Parathyroid adenoma (tissue), 2 donors: Measurements from ENCODE around the gene COL4A3.
A peak's percentile ranks its signal among the peaks of the same experiment; 100 is the strongest.

Experiments
- H2AFZ ChIP-seq: fragments of 300-600 bp; sonication (generic); one replicate; pipeline ENCODE4 v1.7.0; 2017; ENCODE audit warnings: antibody characterized with exemption, mild to moderate bottlenecking
- H3K27ac ChIP-seq: fragments of 300-600 bp; sonication (generic); one replicate; pipeline ENCODE4 v1.7.0; 2017
- H3K27me3 ChIP-seq: fragments of 300-600 bp; sonication (generic); one replicate; pipeline ENCODE4 v1.7.0; 2017; ENCODE audit warnings: low read length; ENCODE audit not compliant: control insufficient read depth, insufficient read depth
- H3K36me3 ChIP-seq: fragments of 300-600 bp; sonication (generic); one replicate; pipeline ENCODE4 v1.7.0; 2017; ENCODE audit warnings: low read length; ENCODE audit not compliant: control insufficient read depth, insufficient read depth
- H3K4me1 ChIP-seq: fragments of 300-600 bp; sonication (generic); one replicate; pipeline ENCODE4 v1.7.0; 2017; ENCODE audit warnings: control low read depth
- H3K4me2 ChIP-seq: fragments of 300-600 bp; sonication (generic); one replicate; pipeline ENCODE4 v1.7.0; 2017; ENCODE audit warnings: low read length
- H3K4me3 ChIP-seq: fragments of 300-600 bp; sonication (generic); one replicate; pipeline ENCODE4 v1.7.0; 2017; ENCODE audit warnings: low read depth, low read length
- H3K79me2 ChIP-seq: fragments of 300-600 bp; sonication (generic); one replicate; pipeline ENCODE4 v1.7.0; 2017; ENCODE audit warnings: control low read depth
- H3K9ac ChIP-seq: fragments of 300-600 bp; sonication (generic); one replicate; pipeline ENCODE4 v1.7.0; 2017; ENCODE audit warnings: mild to moderate bottlenecking
- H3K9me3 ChIP-seq: fragments of 300-600 bp; sonication (generic); one replicate; pipeline ENCODE4 v1.7.0; 2017; ENCODE audit warnings: low read length; ENCODE audit not compliant: control insufficient read depth
- CTCF ChIP-seq: fragments of 300-600 bp; sonication (generic); IDR thresholded peaks from one replicate; pipeline ENCODE4 v1.7.0; 2017; ENCODE audit warnings: antibody characterized with exemption, mild to moderate bottlenecking
- donor health status: primary hyperparathyroidism.

Gene COL4A3

DNA sequence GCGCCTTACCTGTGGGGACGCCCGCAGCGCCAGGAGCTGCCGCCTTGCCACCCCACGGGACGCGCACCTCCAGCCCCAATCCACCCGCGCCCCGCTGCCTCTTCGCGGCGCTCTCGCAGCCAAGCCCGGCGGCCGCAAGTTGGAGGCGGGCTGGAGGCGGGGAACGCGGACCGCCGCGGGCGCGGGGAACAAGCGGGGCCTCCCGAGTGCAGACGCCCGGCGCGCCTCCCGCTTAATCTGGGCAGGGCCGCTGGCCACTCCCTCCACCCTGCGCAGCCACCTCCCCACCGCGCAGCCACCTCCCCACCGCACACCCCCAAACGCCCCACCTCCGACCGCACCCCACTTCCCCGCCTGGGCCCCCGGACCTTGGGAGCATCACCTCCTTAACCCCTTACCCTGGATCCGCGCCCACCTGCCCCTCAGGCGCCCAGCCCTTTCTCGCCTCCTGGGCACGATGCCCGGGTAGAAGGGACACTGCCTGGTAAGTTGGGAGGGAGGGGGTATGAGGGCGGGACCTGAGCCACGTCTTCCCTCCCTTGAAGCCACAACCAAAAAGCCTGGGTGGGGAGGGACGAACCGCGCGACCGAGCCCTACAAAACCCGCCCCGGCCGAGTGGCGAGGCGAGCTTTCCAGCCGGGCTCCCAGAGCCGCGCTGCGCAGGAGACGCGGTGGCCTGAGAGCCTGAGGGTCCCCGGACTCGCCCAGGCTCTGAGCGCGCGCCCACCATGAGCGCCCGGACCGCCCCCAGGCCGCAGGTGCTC lies at the start of gene COL4A3, which contains the start of gene COL4A4:
Gene COL4A3 (plus strand): TSS at position 627 of the 765 bp plus-strand sequence. CDS start 103 bp downstream, at position 730.
Gene COL4A4 (minus strand): TSS at position 208 of the 765 bp plus-strand sequence. CDS start 16,722 bp downstream, outside the sequence.
- Histone ChIP-seq H2AFZ (peak within 1 kb of the TSS; percentile 75), H3K4me3 (peak within 1 kb of the TSS; percentile 38), H3K9me3 (no peaks in the 10 kb centered on the region), H3K27ac (peak within 1 kb of the TSS; percentile 37), H3K4me1 (no peaks in the 10 kb centered on the region), H3K27me3 (no peaks in the 10 kb centered on the region), H3K9ac (no peak within 1 kb of the TSS), H3K79me2 (no peaks in the 10 kb centered on the region), H3K4me2 (peak within 1 kb of the TSS; percentile 75), H3K36me3 (no peaks in the 10 kb centered on the region)
- TF ChIP-seq CTCF = no peak

DNA sequence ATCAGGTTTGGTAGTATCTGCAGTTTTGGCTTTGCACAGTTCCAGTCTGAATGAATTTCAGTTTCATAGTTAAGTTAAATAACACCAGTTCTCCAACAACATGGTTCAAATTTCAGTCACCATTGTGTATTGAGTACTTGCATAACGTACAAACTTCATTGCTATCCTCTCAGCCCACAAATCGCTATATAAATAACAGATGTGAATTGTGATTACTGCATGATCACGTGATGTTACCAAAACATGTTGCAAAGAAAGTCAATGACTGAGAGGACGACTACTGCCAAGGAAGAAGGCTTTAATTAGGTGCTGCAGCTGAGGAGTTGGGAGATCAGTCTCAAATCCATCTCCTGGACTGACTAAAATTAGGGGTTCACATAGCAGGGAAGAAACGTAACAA lies 48.7 kb upstream of the COL4A3 start:
- Histone ChIP-seq H3K4me3 (no peak overlapping the region), H3K9me3 (no peaks in the 10 kb centered on the region), H3K4me1 (no peaks in the 10 kb centered on the region), H3K9ac (no peak overlapping the region), H3K36me3 (no peaks in the 10 kb centered on the region), H3K4me2 (no peak overlapping the region), H3K79me2 (no peaks in the 10 kb centered on the region), H3K27ac (no peak overlapping the region), H3K27me3 (no peaks in the 10 kb centered on the region), H2AFZ (no peak overlapping the region)
- no peak for TF ChIP-seq CTCF

DNA sequence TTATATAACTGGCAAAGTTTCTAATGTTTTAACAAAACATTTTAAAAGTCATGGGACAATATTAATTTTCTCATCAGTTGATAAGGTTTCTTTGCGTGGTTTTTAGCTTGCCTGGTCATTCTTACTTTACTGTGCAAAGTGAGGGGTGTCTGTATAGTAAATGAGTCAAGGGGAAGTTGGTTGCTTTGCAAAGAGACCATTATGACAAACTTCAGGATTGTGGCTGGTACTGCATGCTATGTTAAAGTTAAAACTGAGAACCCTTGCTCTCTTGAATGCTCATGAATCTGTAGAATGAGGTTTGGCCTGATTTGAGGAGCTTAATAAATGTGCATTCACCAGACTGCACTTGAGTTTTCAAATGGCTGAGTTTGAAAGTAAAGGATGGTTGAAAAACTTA lies 47.4 kb upstream of the COL4A3 start:
- no peak overlapping the region for H3K9ac ChIP-seq
- TF ChIP-seq CTCF = no peak

GRCh38 chr2:227117852-227118251 lies 46.6 kb upstream of the COL4A3 start:
- H2AFZ ChIP-seq = no peak overlapping the region
- no peak for TF ChIP-seq CTCF
- H3K4me2 ChIP-seq = no peak overlapping the region
- H3K27ac ChIP-seq = no peak overlapping the region
- H3K9me3 ChIP-seq = no peaks in the 10 kb centered on the region
- H3K79me2 ChIP-seq = no peaks in the 10 kb centered on the region
- no peak overlapping the region for H3K9ac ChIP-seq
- no peak overlapping the region for H3K4me3 ChIP-seq
- H3K27me3 ChIP-seq = no peaks in the 10 kb centered on the region
- no peaks in the 10 kb centered on the region for H3K4me1 ChIP-seq
- H3K36me3 ChIP-seq = no peaks in the 10 kb centered on the region

More for the DNA sequence above, 47.4 kb upstream of the COL4A3 start:
- H3K27me3 ChIP-seq = no peaks in the 10 kb centered on the region
- no peaks in the 10 kb centered on the region for H3K4me1 ChIP-seq
- H3K79me2 ChIP-seq = no peaks in the 10 kb centered on the region
- H3K27ac ChIP-seq = no peak overlapping the region
- H3K36me3 ChIP-seq = no peaks in the 10 kb centered on the region
- no peak overlapping the region for H3K4me3 ChIP-seq
- H2AFZ ChIP-seq = no peak overlapping the region
- no peaks in the 10 kb centered on the region for H3K9me3 ChIP-seq
- no peak overlapping the region for H3K4me2 ChIP-seq

DNA sequence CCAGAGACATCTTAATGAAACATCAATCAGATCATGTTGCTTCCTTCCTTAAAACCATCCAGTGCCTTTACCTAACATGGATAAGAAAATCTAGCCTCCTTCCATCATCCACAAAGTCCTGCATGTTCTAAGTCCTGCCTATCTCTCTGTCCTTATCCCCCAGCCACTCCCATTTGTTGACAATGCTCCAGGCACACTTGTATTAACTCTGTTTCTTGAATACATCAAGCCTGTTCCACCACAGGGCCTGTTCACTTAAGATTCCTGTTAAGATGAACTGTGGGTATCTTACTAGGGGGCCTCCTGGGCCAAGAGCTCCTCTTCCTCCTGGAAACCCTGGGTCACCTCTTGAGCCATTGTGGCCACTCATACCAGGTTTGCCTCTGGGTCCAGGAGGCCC lies 46.1 kb upstream of the COL4A3 start:
- H3K9ac ChIP-seq = no peak overlapping the region

More for the DNA sequence above, 46.1 kb upstream of the COL4A3 start:
- Histone ChIP-seq H3K4me1 (no peaks in the 10 kb centered on the region), H3K4me2 (no peak overlapping the region), H3K79me2 (no peaks in the 10 kb centered on the region), H3K27ac (no peak overlapping the region), H3K27me3 (no peaks in the 10 kb centered on the region), H3K4me3 (no peak overlapping the region), H2AFZ (no peak overlapping the region), H3K9me3 (no peaks in the 10 kb centered on the region), H3K36me3 (no peaks in the 10 kb centered on the region)
- no peak for TF ChIP-seq CTCF
